ENCODE data around the gene LIPM.

Gene LIPM

GRCh38 chr10:88759366-88760101, 43.0 kb upstream of the LIPM start, which contains the start of gene LIPN:
LIPN (plus strand) TSS chr10:88760020; CDS start chr10:88761406, 1,386 bp downstream.
- Histone ChIP-seq H3K4me1 (no peaks in the 10 kb centered on the region), H3K4me3 (ENCODE audit: low read depth, low read length) (no peak within 1 kb of the TSS), H3K9me3 (ENCODE audit: control insufficient read depth, low read length) (no peaks in the 10 kb centered on the region), H3K4me2 (ENCODE audit: low read length) (no peak within 1 kb of the TSS), H3K79me2 (no peaks in the 10 kb centered on the region), H3K36me3 (ENCODE audit: control insufficient read depth, insufficient read depth, low read length) (no peaks in the 10 kb centered on the region), H3K9ac (no peak within 1 kb of the TSS), H3K27ac (no peak within 1 kb of the TSS), H3K27me3 (ENCODE audit: control insufficient read depth, insufficient read depth, low read length) (no peaks in the 10 kb centered on the region), H2AFZ (no peak within 1 kb of the TSS)
- TF ChIP-seq CTCF (IDR thresholded peaks at IDR 0.05) = no peak

GRCh38 chr10:88762906-88763305, 39.6 kb upstream of the LIPM start:
- no peak for TF ChIP-seq CTCF (IDR thresholded peaks at IDR 0.05)
- H3K9me3 ChIP-seq (ENCODE audit: control insufficient read depth, low read length) = no peaks in the 10 kb centered on the region
- H3K4me1 ChIP-seq = no peaks in the 10 kb centered on the region
- H3K4me3 ChIP-seq (ENCODE audit: low read depth, low read length) = no peak overlapping the region
- no peak overlapping the region for H2AFZ ChIP-seq
- H3K27me3 ChIP-seq (ENCODE audit: control insufficient read depth, insufficient read depth, low read length) = no peaks in the 10 kb centered on the region
- no peak overlapping the region for H3K9ac ChIP-seq
- H3K4me2 ChIP-seq (ENCODE audit: low read length) = no peak overlapping the region
- no peak overlapping the region for H3K27ac ChIP-seq
- no peaks in the 10 kb centered on the region for H3K36me3 ChIP-seq (ENCODE audit: control insufficient read depth, insufficient read depth, low read length)
- H3K79me2 ChIP-seq = no peaks in the 10 kb centered on the region

DNA sequence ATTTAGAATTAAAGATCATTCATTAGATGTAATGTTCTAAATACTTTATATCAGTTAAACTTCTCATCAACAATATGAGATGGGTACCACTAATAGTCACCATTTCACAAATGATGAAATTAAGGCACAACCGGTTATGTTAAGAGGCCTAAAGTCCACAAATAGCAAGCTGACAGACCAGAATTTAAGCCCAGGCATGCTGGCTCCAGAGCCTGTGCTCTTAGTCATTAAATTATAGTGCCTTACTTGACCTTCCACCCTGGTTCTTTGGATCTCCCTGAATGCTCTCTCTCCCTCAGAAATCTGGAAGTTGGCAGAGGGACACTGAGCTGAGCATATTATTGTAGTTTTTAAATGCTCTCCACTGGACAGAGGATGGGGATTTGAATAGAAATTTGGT, 39.1 kb upstream of the LIPM start:
- no peak overlapping the region for H3K4me3 ChIP-seq (ENCODE audit: low read depth, low read length)
- no peaks in the 10 kb centered on the region for H3K27me3 ChIP-seq (ENCODE audit: control insufficient read depth, insufficient read depth, low read length)
- H3K27ac ChIP-seq = no peak overlapping the region
- H3K36me3 ChIP-seq (ENCODE audit: control insufficient read depth, insufficient read depth, low read length) = no peaks in the 10 kb centered on the region
- no peaks in the 10 kb centered on the region for H3K4me1 ChIP-seq
- no peaks in the 10 kb centered on the region for H3K79me2 ChIP-seq
- H3K4me2 ChIP-seq (ENCODE audit: low read length) = no peak overlapping the region
- H3K9ac ChIP-seq = no peak overlapping the region
- TF ChIP-seq CTCF (IDR thresholded peaks at IDR 0.05) = no peak
- H3K9me3 ChIP-seq (ENCODE audit: control insufficient read depth, low read length) = no peaks in the 10 kb centered on the region
- no peak overlapping the region for H2AFZ ChIP-seq

GRCh38 chr10:88764110-88764509, 38.4 kb upstream of the LIPM start:
- no peaks in the 10 kb centered on the region for H3K4me1 ChIP-seq
- no peak overlapping the region for H3K9ac ChIP-seq
- H2AFZ ChIP-seq = no peak overlapping the region
- no peaks in the 10 kb centered on the region for H3K36me3 ChIP-seq (ENCODE audit: control insufficient read depth, insufficient read depth, low read length)
- no peaks in the 10 kb centered on the region for H3K9me3 ChIP-seq (ENCODE audit: control insufficient read depth, low read length)
- no peak for TF ChIP-seq CTCF (IDR thresholded peaks at IDR 0.05)
- H3K4me2 ChIP-seq (ENCODE audit: low read length) = no peak overlapping the region
- H3K79me2 ChIP-seq = no peaks in the 10 kb centered on the region
- H3K27ac ChIP-seq = no peak overlapping the region
- no peak overlapping the region for H3K4me3 ChIP-seq (ENCODE audit: low read depth, low read length)
- no peaks in the 10 kb centered on the region for H3K27me3 ChIP-seq (ENCODE audit: control insufficient read depth, insufficient read depth, low read length)

DNA sequence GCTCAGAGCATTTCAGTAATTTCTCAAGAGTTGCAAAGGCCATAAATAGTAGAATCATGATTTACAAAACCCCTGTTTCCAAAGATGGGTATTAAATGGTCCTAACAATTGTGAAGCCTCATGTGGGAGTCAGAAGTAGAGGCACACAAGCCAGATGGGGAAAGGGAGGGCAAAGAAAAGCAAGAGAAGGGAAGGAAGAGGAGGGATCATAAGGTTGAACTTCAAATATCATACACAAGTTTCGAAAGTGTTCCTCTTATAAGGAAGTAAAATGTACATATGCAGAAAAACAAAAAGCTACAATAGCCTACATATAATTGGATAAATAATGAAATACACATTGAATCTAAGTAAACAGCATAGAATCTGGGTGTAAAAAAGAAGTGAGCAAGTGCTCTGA, 36.7 kb upstream of the LIPM start:
- H3K4me3 ChIP-seq (ENCODE audit: low read depth, low read length) = no peak overlapping the region
- no peaks in the 10 kb centered on the region for H3K27me3 ChIP-seq (ENCODE audit: control insufficient read depth, insufficient read depth, low read length)
- no peak for TF ChIP-seq CTCF (IDR thresholded peaks at IDR 0.05)
- no peak overlapping the region for H3K27ac ChIP-seq
- no peak overlapping the region for H3K4me2 ChIP-seq (ENCODE audit: low read length)
- no peak overlapping the region for H3K9ac ChIP-seq
- H2AFZ ChIP-seq = no peak overlapping the region
- H3K36me3 ChIP-seq (ENCODE audit: control insufficient read depth, insufficient read depth, low read length) = no peaks in the 10 kb centered on the region
- H3K9me3 ChIP-seq (ENCODE audit: control insufficient read depth, low read length) = no peaks in the 10 kb centered on the region
- no peaks in the 10 kb centered on the region for H3K79me2 ChIP-seq
- no peaks in the 10 kb centered on the region for H3K4me1 ChIP-seq

Measured in parathyroid adenoma (tissue), 2 donors.